Measurements from ENCODE around the gene WDR74. TPM values are rescaled to one million over a fixed set of nuclear protein-coding genes. Genes with fewer than 3 reads are reported as not detected.
A peak's percentile ranks its signal among the peaks of the same experiment; 100 is the strongest.

WDR74 gene
- total and polyA plus RNA-seq, 2 of the 13 experiments (the other 11 are each of a cell fraction or from before 2014, with no cell fraction given) = 77.0 to 83.3 TPM

DNA sequence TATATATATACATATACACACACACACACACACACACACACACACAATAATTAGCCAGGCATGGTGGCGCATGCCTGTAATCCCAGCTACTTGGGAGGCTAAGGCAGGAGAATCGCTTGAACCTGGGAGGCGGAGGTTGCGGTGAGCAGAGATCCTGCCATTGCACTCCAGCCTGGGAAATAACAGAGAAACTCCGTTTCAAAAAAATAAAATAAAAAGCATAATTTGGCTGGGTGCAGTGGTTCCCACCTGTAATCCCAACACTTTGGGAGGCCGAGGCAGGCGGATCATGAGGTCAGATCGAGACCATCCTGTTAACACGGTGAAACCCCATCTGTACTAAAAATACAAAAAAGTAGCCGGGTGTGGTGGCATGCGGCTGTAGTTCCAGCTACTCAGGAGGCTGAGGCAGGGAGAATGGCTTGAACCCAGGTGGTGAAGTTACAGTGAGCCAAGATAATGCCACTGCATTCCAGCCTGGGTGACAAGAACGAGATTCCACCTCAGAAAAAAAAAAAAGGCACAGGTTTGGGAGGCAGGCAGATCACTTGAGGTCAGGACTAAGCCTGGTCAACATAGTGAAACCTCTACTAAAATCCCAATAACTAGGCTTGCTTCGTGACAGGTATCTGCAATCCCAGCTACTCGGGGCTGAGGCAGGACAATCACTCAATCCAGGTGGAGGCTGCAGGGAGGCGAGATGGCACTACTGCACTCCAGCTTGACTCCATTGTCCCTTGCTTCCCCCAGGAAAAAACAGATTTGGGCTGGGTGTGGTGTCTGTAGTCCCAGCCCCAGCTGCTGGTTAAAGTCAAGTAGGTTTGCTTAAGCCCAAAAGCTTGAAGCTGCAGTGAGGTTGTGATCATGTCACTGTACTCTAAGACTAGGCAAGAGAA, 11.8 kb upstream of the WDR74 start (continued):
- TF ChIP-seq HMGXB4 (CRISPR knock-in tag; IDR thresholded peaks at IDR 0.05; ENCODE audit: borderline replicate concordance in 1 of 2, low read depth in 1 of 2) = no peak
- no peak for TF ChIP-seq ZFP36 (IDR thresholded peaks at IDR 0.05; ENCODE audit: borderline replicate concordance, low read depth, low read length, partially characterized antibody)
- TF ChIP-seq PAF1 (CRISPR knock-in tag; IDR thresholded peaks at IDR 0.05) = peak; percentile 80; the same call in 1 of the 2 replicates
- 0 out of 2 replicates have a peak, but pooled peaks have one; percentile 10 for TF ChIP-seq ZNF510 (CRISPR knock-in tag; IDR thresholded peaks at IDR 0.05; ENCODE audit: low read depth)
- TF ChIP-seq ZNF547 (CRISPR knock-in tag; IDR thresholded peaks at IDR 0.05) = no peak
- no peak for TF ChIP-seq ZFP36L1 (CRISPR knock-in tag; IDR thresholded peaks at IDR 0.05)
- no peak for TF ChIP-seq RAD51 (IDR thresholded peaks at IDR 0.05; ENCODE audit: borderline replicate concordance)
- TF ChIP-seq ZNF138 (CRISPR knock-in tag; IDR thresholded peaks at IDR 0.05; ENCODE audit: low read depth) = no peak
- TF ChIP-seq KLF13 (CRISPR knock-in tag; IDR thresholded peaks at IDR 0.05) = no peak
- TF ChIP-seq SNRNP70 (IDR thresholded peaks at IDR 0.05; ENCODE audit: low read depth, low read length) = no peak
- no peak for TF ChIP-seq AGO1 (IDR thresholded peaks at IDR 0.05; ENCODE audit: low read depth, low read length, poor library complexity, severe bottlenecking)
- TF ChIP-seq ZGPAT (CRISPR knock-in tag; IDR thresholded peaks at IDR 0.05) = 0 out of 2 replicates have a peak, but pooled peaks have one; percentile 13
- peak; percentile 71; the same call in 1 of the 2 replicates for TF ChIP-seq ZNF362 (CRISPR knock-in tag; IDR thresholded peaks at IDR 0.05; ENCODE audit: borderline replicate concordance)
- TF ChIP-seq ZIK1 (CRISPR knock-in tag; IDR thresholded peaks at IDR 0.05; ENCODE audit: borderline replicate concordance, low read depth) = no peak
- no peak for TF ChIP-seq MED1 (CRISPR knock-in tag; IDR thresholded peaks at IDR 0.05)
- no peak for TF ChIP-seq FIP1L1 (IDR thresholded peaks at IDR 0.05; ENCODE audit: borderline replicate concordance, insufficient read depth, low read depth, low read length)
- TF ChIP-seq ZSCAN22 (CRISPR knock-in tag; IDR thresholded peaks at IDR 0.05) = no peak
- TF ChIP-seq MEF2D (CRISPR knock-in tag; IDR thresholded peaks at IDR 0.05) = 0 out of 2 replicates have a peak, but pooled peaks have one; percentile 46
- TF ChIP-seq, protein P1, sequence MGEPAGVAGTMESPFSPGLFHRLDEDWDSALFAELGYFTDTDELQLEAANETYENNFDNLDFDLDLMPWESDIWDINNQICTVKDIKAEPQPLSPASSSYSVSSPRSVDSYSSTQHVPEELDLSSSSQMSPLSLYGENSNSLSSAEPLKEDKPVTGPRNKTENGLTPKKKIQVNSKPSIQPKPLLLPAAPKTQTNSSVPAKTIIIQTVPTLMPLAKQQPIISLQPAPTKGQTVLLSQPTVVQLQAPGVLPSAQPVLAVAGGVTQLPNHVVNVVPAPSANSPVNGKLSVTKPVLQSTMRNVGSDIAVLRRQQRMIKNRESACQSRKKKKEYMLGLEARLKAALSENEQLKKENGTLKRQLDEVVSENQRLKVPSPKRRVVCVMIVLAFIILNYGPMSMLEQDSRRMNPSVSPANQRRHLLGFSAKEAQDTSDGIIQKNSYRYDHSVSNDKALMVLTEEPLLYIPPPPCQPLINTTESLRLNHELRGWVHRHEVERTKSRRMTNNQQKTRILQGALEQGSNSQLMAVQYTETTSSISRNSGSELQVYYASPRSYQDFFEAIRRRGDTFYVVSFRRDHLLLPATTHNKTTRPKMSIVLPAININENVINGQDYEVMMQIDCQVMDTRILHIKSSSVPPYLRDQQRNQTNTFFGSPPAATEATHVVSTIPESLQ (CRISPR knock-in tag; conservative IDR thresholded peaks at IDR 0.05) = no peak
- no peak for TF ChIP-seq ZNF24 (IDR thresholded peaks at IDR 0.05)
- no peak for TF ChIP-seq PPARG (CRISPR knock-in tag; conservative IDR thresholded peaks at IDR 0.05)
- TF ChIP-seq NFIC (IDR thresholded peaks at IDR 0.05; ENCODE audit: low read length) = 0 out of 2 replicates have a peak, but pooled peaks have one; percentile 28

Data from HepG2 (cell line).